ENCODE results near the gene SETBP1.

Gene SETBP1

DNA sequence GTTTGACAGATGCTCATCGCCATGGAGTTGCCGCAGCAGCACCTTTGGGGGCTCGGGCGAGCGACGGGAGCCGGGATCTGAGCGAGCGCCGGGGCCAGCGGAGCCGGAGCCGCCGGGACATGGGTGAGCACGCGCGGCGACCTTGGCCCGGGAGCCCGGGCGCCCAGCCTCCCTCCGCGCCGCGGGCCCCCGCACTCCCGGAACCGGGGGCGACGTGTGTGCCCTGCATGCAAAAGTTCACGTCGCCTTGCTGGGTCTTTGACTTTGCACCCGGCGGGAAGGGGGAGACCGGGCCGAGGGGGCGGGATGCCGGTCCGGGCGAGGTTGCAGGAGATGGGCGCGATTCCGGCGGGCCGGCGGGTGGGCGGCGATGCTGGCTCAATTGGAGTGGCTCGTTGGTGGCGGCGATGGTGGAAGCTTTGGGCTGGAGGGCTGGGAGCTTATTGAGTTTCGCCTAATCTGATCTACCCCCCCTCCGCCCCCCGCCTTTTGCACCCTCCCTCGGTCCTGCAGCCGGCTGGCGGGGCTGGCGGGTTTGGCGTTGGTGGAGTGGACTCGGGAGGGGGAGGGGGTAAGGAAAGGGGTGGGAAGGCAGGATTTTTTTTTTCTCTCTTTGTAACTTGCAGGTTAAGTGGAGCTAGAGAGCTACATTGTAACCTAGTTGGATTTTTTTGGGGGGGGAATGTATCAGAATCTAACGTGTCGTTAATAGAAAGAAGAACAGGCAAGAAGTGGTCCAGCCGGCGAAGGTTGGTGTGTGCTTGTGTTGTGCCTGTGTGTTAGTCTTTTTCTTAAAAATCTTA lies at the start of gene SETBP1:
SETBP1 (plus strand) TSS at position 616 of the 803 bp plus-strand sequence. CDS start 20,459 bp downstream, outside the sequence.
- intact Hi-C loops (cut with DNase I), result loop anchor here (5.0 to 10.0 kb wide), 4 partner anchors 52 to 704 kb away; no protein-coding TSS in a partner anchor
- DNase-seq, result peak in 40 of 42 donors; percentile 18 to 71 (median 52)

DNA sequence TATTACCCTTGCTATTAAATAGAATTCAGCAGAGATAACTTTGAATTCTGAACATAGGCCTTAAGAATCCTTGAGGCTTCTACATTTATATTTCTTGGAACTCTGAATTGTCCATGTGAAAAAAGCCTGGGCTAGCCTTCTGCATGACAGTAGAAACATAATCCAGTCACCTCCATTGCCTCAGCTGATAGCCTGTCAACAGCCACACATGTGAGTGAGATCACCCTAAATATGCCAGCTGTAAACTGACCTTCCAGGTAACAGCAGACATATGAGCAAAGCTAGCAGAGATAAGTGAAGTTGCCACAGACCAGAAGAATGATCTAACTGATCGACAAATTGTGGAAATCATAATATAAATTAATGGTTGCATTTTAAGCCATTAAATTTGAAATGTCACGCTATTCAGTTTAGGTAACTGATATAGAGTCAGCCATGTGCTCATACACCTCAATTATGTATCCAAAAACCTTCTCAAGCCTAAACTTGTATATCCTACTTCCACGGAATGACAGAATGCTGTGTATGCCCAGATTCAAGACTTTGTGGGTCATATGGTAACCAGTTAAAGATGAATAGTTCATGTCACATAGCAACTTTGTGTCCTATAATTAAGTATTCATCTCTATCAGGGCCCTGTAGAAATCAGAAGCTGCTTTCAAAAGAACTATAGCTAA lies 48.1 kb upstream of the SETBP1 start:
- no peak for DNase-seq
- intact Hi-C loops (cut with DNase I), result no loop called here

- intact Hi-C loops (cut with DNase I), result no loop called here
- DNase-seq, result no peak
Observed at GRCh38 chr18:44635546-44635945, 45.1 kb upstream of the SETBP1 start.

DNA sequence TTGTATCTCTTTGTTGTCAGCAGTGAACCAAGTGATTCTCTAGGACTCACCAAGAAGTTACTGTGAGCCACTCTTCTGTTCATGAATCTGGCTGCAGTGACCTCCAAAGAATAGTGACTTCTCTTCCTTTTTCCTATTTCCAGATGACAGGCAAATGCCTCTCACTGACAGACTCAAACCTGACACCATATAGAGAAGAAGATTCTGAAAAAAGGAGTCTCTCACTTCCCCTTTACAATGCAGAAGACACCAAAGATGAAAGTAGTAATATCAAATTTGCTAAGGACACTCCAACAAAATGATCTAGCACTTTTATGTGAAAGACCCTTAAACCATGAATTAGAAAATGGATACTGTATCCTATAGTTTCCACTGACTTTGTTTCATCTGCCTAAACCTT lies 44.4 kb upstream of the SETBP1 start:
- no peak for DNase-seq
- intact Hi-C loops (cut with DNase I), result no loop called here

DNA sequence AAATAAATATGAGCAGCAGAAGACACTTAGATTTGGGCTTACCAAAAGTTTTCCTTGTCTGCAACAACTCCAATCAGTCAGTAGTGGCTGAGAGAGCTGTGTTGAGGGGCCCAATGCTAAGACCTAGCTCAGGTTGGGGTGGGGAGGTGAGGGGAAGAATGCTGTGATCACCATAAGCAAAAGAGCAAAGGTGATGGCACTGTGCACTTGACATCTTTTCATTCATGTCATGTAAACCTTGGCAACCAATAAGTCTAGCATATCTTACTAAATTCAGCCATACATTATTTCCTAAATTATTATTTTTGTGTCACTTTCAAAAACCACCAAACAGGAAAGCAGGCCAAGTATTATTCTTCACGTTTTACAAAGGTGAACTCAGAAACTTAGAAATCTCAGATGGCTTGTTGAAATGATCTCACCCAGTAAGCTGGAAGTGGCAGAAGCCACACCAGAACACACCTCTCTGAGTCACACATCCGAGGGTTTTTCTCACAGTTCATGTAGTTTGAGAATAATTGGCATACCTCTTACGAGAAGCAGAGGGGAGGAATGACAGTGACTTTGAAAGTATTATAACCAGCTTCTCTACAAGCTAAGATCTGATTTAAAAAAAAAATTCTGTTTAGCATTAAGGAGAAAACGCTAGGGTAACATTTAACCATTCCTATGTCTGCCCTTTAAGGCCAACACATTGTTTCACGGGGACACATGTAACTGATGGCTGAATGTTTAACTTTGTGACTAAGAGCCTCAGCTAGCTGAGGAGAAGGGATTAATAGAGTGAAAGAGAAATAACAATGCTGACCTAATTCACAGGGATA lies 43.3 kb upstream of the SETBP1 start:
- DNase-seq, result peak in 4 of 42 donors; percentile 4 to 42 (median 12)
- intact Hi-C loops (cut with DNase I), result no loop called here

- intact Hi-C loops (cut with DNase I), result no loop called here
- DNase-seq, result no peak
Observed at GRCh38 chr18:44638034-44638540, 42.6 kb upstream of the SETBP1 start.

- intact Hi-C loops (cut with DNase I), result no loop called here
- no peak for DNase-seq
Observed at GRCh38 chr18:44638811-44639210, 41.9 kb upstream of the SETBP1 start.

- no peak for DNase-seq
- intact Hi-C loops (cut with DNase I), result no loop called here
Observed at GRCh38 chr18:44643004-44643403, 37.7 kb upstream of the SETBP1 start.

GRCh38 chr18:44651478-44651877 lies 29.2 kb upstream of the SETBP1 start:
- DNase-seq, result no peak
- intact Hi-C loops (cut with DNase I), result no loop called here

DNA sequence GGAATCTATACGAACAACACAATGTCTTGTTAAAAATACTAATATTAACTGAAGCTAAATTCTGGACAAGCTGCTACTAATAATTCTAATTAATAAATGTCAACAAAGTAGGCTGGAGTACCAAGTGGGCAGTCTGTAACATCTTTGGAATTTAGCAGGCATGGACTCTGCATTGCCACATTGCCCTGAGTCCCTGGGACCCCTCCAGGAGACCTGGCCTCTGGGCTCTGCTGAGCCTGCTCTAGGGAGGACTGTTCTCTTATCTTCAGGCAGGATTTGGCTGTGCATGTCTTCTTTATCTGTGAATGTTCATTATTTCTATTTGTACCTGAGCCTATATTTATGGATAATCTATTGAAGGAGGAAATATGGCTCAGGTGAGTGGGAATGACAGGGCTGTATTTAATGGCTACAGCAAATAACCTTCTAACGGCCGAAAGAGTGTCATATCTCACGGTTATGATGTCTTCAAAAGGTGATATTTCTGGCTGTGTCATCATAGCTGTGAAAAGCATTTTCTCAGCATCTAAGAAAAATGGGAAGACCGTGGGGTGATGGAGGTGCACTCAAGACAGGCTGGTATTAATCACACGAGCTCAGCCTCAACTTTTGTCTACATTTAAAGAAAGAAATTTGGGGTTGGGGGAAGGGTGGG lies 28.6 kb upstream of the SETBP1 start:
- DNase-seq, result no peak
- intact Hi-C loops (cut with DNase I), result no loop called here

DNA sequence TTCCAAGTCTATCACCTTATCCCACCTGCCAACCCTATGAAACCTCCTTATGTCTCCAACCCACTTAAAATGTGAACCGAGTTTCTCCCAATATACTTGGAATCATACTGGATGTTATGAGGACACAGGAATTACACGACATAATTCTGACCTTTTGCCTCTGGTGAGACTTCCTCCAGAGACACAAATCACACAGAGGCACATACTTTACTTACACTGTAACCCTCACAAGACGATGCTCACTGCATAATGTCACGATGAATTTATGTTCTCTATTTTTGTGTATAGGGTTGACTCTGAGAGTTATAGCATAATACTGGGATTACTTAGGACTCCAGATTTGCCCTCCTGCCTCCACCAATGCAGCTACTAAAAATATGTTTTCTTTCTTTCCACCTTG lies 28.0 kb upstream of the SETBP1 start:
- no peak for DNase-seq
- intact Hi-C loops (cut with DNase I), result no loop called here

DNA sequence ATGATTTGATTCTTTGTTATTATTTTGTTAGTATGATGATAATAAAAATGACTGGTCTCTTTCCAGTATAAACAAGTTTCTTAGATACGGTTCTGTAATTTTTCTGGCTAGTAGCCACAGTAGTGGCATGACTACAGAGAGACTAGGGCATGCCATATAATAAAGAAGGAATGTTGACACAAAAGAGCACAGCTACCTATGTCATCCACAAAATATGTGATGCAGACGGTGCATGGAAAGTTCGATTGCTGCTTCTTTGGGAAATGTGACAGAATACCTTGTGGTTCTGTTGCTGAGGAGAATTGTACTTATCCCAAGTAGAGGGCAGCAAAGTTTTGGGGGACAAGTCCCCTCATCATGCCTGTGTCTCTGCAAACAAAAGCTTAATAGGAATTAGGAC lies 26.1 kb upstream of the SETBP1 start:
- no peak for DNase-seq
- intact Hi-C loops (cut with DNase I), result no loop called here

- intact Hi-C loops (cut with DNase I), result no loop called here
- no peak for DNase-seq
Observed at GRCh38 chr18:44655435-44655834, 25.3 kb upstream of the SETBP1 start.

- no peak for DNase-seq
- intact Hi-C loops (cut with DNase I), result no loop called here
Observed at GRCh38 chr18:44659771-44660170, 20.9 kb upstream of the SETBP1 start.

DNA sequence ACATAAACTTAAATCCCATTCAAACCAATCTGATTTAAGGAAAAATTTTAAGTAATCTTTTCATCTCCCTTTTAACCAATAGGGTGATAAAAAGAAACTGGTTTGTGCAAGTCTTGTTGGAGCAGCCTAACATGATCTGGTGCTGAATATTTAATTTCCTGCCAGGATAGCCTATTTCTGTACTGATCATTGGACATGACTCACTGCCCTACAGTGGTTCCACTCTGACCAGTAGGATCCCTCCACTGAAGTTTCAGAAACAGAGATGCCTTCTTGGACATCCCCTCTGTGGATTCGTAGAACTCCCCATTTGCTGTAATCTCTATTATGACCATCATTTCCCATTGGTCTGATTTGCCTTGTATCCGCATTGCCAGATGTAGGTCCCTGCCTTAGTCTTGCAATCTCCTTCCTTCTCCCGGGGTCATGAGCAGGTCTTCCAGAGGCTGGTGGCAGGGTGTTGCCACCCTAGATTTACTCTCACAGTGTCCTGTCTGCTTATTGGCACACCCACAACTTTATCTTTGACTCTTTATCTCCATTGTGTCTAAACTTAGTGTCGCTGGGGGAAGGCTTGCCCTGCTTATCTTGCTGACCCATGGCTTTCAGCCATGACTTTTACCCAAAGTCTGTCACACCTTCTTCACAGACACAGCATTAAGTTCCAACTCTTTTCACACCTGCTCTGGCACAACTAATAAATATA lies 12.3 kb upstream of the SETBP1 start:
- DNase-seq, result no peak
- intact Hi-C loops (cut with DNase I), result no loop called here

DNA sequence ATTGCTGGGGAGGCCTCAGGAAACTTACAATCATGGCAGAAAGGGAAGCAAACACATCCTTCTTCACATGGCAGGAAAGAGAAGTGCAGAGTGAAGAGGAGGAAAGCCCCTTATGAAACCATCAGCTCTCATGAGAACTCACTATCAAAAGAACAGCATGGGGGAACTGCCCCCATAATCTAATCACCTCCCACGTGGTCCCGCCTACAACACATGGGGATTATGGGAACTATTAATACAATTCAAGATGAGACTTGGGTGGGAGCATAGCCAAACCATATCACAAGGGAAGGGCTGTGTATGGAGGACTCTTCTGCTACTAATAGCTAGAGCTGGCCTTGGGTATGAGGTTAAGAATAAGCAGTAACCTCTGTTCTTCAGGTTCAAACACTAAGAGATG lies 8.8 kb upstream of the SETBP1 start:
- no peak for DNase-seq
- intact Hi-C loops (cut with DNase I), result no loop called here

DNA sequence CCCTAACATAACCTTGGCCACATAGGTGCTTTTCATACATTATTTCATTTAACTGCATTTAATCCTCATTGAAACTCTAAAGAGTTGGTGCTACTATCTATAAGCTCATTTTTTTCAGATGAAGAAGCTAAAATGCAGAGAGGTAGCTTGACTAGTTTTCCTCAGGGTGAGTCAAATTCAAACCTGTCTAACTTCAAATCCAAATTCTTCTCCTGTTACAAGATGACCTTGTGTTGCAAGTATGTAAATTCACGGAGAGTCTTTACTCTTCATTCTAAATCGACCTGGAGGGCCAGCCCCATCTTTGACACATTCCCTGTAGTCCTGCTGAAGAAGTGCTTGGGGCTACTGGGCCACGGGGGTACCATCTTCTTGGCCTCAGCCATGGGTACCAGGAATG lies 8.2 kb upstream of the SETBP1 start:
- DNase-seq, result no peak
- intact Hi-C loops (cut with DNase I), result no loop called here

DNA sequence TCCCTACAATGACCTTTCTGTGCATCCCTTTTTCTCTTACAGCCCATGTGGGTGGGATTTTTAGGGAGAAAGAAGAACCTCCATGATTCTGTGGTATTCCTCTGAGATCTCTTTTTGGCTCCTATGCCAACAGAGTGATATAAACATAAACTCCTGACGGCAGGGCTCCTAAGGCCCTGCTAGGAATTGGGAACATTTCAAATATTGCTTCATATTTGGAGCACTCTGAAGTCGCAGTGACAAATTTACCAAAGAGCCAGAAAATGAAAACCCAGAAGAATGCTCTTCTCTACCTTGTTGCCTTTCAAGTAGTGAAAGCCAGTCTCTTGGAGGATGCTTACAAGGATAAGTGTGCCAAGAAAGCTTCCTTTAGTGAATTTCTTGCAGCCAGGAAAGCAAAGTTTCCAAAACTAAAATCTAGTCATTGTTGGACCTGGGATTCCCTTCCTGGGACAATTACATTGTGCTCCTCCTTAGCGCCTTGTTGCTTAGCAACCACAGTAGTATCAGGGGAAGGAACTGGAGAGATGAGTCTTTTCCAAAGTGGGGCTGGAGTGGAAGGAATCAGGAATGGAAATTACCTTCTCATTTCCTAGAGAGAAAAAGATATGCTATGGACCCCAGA lies 7.3 kb upstream of the SETBP1 start:
- intact Hi-C loops (cut with DNase I), result no loop called here
- peak in 1 of 42 donors; percentile 53 for DNase-seq
